H1 (cell line): ENCODE measurements around the gene FAU. TPM values are rescaled to one million over a fixed set of nuclear protein-coding genes. Genes with fewer than 3 reads are reported as not detected.

Experiments
- CTCF ChIA-PET: fragments of 300-600 bp; sonication (Branson Sonifier 250); formaldehyde crosslinking; loops from one replicate; lab custom pipeline; 2021; ENCODE audit not compliant: partially characterized antibody; lab: Charles Lee
- POLR2A ChIA-PET: fragments of 300-600 bp; sonication (Branson Sonifier 250); formaldehyde crosslinking; loops from one replicate; lab custom pipeline; 2021; ENCODE audit warnings: inconsistent platforms; ENCODE audit not compliant: partially characterized antibody; lab: Charles Lee
- DNase-seq, 2 experiments: peaks; one replicate each; pipeline versions ENCODE4 v3.0.0 to v3.0.0-alpha.2; 2010 to 2022; ENCODE audit warnings: low spot score in 2 of 2, low read depth in 1 of 2, mixed read lengths in 1 of 2
- FAIRE-seq: peaks from 2 replicates; lab custom pipeline; 2011; peaks lifted over from hg19 to GRCh38; lab: Jason Lieb, UNC
- H2AFZ ChIP-seq: 2 replicates; pipeline ENCODE4 v1.8.1; 2012; ENCODE audit warnings: low read length, inconsistent platforms
- H2AK5ac ChIP-seq: 2 replicates; pipeline ENCODE4 v1.6.1; 2013; ENCODE audit warnings: low read depth, low read length
- H2BK120ac ChIP-seq: replicated peaks from 2 replicates; pipeline ENCODE3; 2013; ENCODE audit warnings: low read depth, low read length, inconsistent platforms
- H2BK12ac ChIP-seq: 2 replicates; pipeline ENCODE4 v1.6.1; 2013; ENCODE audit warnings: low read depth, low read length
- H2BK15ac ChIP-seq: 2 replicates; pipeline ENCODE4 v1.6.1; 2013; ENCODE audit warnings: low read length
- H2BK20ac ChIP-seq: 2 replicates; pipeline ENCODE4 v1.6.1; 2013; ENCODE audit warnings: low read length
- H2BK5ac ChIP-seq: 2 replicates; pipeline ENCODE4 v1.6.1; 2013; ENCODE audit warnings: low read depth, low read length
- H3K14ac ChIP-seq: 2 replicates; pipeline ENCODE4 v1.6.1; 2013; ENCODE audit warnings: inconsistent platforms; ENCODE audit not compliant: insufficient read length
- H3K18ac ChIP-seq: 2 replicates; pipeline ENCODE4 v1.6.1; 2013; ENCODE audit warnings: low read length; ENCODE audit errors: extremely low read depth
- H3K23ac ChIP-seq: 2 replicates; pipeline ENCODE4 v1.6.1; 2013; ENCODE audit warnings: inconsistent platforms; ENCODE audit not compliant: insufficient read length
- H3K23me2 ChIP-seq: 2 replicates; pipeline ENCODE4 v1.6.1; 2013; ENCODE audit warnings: low read depth, low read length
- H3K27ac ChIP-seq: 2 replicates; pipeline ENCODE4 v1.6.1; 2011; ENCODE audit warnings: low read depth, low read length, inconsistent platforms
- H3K27me3 ChIP-seq, 4 experiments: replicated peaks in 1 of 4; 1 replicate in 1 of 4; 2 replicates in 3 of 4; pipeline versions ENCODE4 v1.6.1 to v1.8.1; 2011 to 2013; ENCODE audit warnings: low read length in 3 of 4, mild to moderate bottlenecking in 3 of 4, inconsistent platforms in 2 of 4, mixed read lengths in 2 of 4, moderate library complexity in 1 of 4; ENCODE audit not compliant: control insufficient read depth in 3 of 4, insufficient read depth in 3 of 4; ENCODE audit errors: extremely low read depth in 1 of 4
- H3K36me3 ChIP-seq, 4 experiments: 2 replicates each; pipeline versions ENCODE4 v1.6.1 to v1.8.1; 2011 to 2013; ENCODE audit warnings: mild to moderate bottlenecking in 4 of 4, low read length in 3 of 4, moderate library complexity in 2 of 4, control low read depth in 1 of 4, inconsistent platforms in 1 of 4; ENCODE audit not compliant: insufficient read depth in 4 of 4, control insufficient read depth in 2 of 4
- H3K4ac ChIP-seq: replicated peaks from 2 replicates; pipeline ENCODE3; 2013; ENCODE audit warnings: low read length, low read depth, mixed read lengths, inconsistent platforms; ENCODE audit not compliant: insufficient read length
- H3K4me1 ChIP-seq, 4 experiments: replicated peaks in 1 of 4; 1 replicate in 1 of 4; 2 replicates in 3 of 4; pipeline versions ENCODE4 v1.6.1 to v1.8.1; 2011 to 2013; ENCODE audit warnings: low read length in 3 of 4, inconsistent platforms in 2 of 4, mixed read lengths in 1 of 4; ENCODE audit not compliant: insufficient read depth in 4 of 4, control insufficient read depth in 3 of 4
- H3K4me2 ChIP-seq, 2 experiments: 2 replicates each; pipeline versions ENCODE4 v1.6.1 to v1.8.1; 2011 to 2013; ENCODE audit warnings: low read depth in 2 of 2, low read length in 2 of 2, control low read depth in 1 of 2, inconsistent platforms in 1 of 2, mild to moderate bottlenecking in 1 of 2; ENCODE audit not compliant: insufficient read depth in 1 of 2
- H3K4me3 ChIP-seq, 4 experiments: fragments of 200-600, 300-600 bp in 1 of 4; sonication (generic), shearing (Covaris generic), sonication (Bioruptor Twin) in 1 of 4; 2 replicates each; pipeline versions ENCODE4 v1.5.1 to v1.8.1; 2011 to 2016; ENCODE audit warnings: low read length in 4 of 4, low read depth in 3 of 4, control low read depth in 2 of 4, inconsistent platforms in 2 of 4, mild to moderate bottlenecking in 2 of 4, mixed read lengths in 1 of 4, moderate library complexity in 1 of 4; ENCODE audit not compliant: insufficient read depth in 2 of 4; ENCODE audit errors: extremely low read depth in 1 of 4
- H3K56ac ChIP-seq: replicated peaks from 2 replicates; pipeline ENCODE3; 2013; ENCODE audit warnings: low read depth, mild to moderate bottlenecking, mixed read lengths, low read length, inconsistent platforms; ENCODE audit not compliant: insufficient read length
- H3K79me1 ChIP-seq: 2 replicates; pipeline ENCODE4 v1.6.1; 2013; ENCODE audit warnings: low read depth, low read length, control low read depth
- H3K79me2 ChIP-seq, 2 experiments: 2 replicates each; pipeline versions ENCODE4 v1.6.1 to v1.8.1; 2012 to 2013; ENCODE audit warnings: low read length in 2 of 2, mild to moderate bottlenecking in 2 of 2, inconsistent platforms in 1 of 2; ENCODE audit not compliant: insufficient read depth in 2 of 2, control insufficient read depth in 1 of 2
- H3K9ac ChIP-seq, 4 experiments: replicated peaks in 1 of 4; 1 replicate in 1 of 4; 2 replicates in 3 of 4; pipeline versions ENCODE4 v1.6.1 to v1.8.1; 2011 to 2013; ENCODE audit warnings: low read depth in 3 of 4, low read length in 3 of 4, control low read depth in 2 of 4, mild to moderate bottlenecking in 2 of 4, moderate library complexity in 2 of 4, inconsistent platforms in 1 of 4; ENCODE audit errors: extremely low read depth in 1 of 4
- H3K9me3 ChIP-seq, 2 experiments: 2 replicates each; pipeline versions ENCODE4 v1.6.1 to v1.8.1; 2012 to 2013; ENCODE audit warnings: mild to moderate bottlenecking in 2 of 2, moderate library complexity in 2 of 2, control low read depth in 1 of 2, inconsistent platforms in 1 of 2, low read depth in 1 of 2, low read length in 1 of 2, mixed read lengths in 1 of 2; ENCODE audit not compliant: insufficient read depth in 2 of 2
- H4K20me1 ChIP-seq, 2 experiments: replicated peaks in 1 of 2; 2 replicates each; pipeline versions ENCODE3 to v1.8.1; 2011 to 2013; ENCODE audit warnings: inconsistent platforms in 2 of 2, low read length in 2 of 2, mild to moderate bottlenecking in 1 of 2; ENCODE audit not compliant: insufficient read depth in 2 of 2, control insufficient read depth in 1 of 2
- H4K5ac ChIP-seq: 2 replicates; pipeline ENCODE4 v1.6.1; 2013; ENCODE audit warnings: low read length, low read depth, mixed read lengths, inconsistent platforms; ENCODE audit not compliant: insufficient read length
- H4K8ac ChIP-seq: 2 replicates; pipeline ENCODE4 v1.8.0; 2013; ENCODE audit warnings: mild to moderate bottlenecking, moderate library complexity, low read length, inconsistent platforms; ENCODE audit not compliant: insufficient read depth; ENCODE audit errors: extremely low read depth
- H4K91ac ChIP-seq: replicated peaks from 2 replicates; pipeline ENCODE3; 2013; ENCODE audit warnings: low read length, mixed read lengths, inconsistent platforms; ENCODE audit not compliant: insufficient read length
- BACH1 ChIP-seq: IDR thresholded peaks from 2 replicates; pipeline ENCODE4 v1.6.1; 2012; ENCODE audit warnings: low read length, improper control_type of control experiment
- CBX8 ChIP-seq: fragments of 300-800, 300-1000 bp; sonication (generic); IDR thresholded peaks from 2 replicates; pipeline ENCODE4 v1.7.1; 2016; ENCODE audit warnings: low read depth, low read length, borderline replicate concordance
- GABPA ChIP-seq: IDR thresholded peaks from 2 replicates; pipeline ENCODE4 v1.6.1; 2011; ENCODE audit warnings: mild to moderate bottlenecking, low read length, moderate library complexity, borderline replicate concordance; ENCODE audit not compliant: insufficient read depth
- KDM1A ChIP-seq: fragments of 200-600, 300-600 bp; sonication (generic); IDR thresholded peaks from 2 replicates; pipeline ENCODE4 v1.7.1; 2016; ENCODE audit warnings: mild to moderate bottlenecking, low read length, borderline replicate concordance
- MAX ChIP-seq: IDR thresholded peaks from 2 replicates; pipeline ENCODE4 v1.6.1; 2012; ENCODE audit warnings: inconsistent platforms
- NANOG ChIP-seq: IDR thresholded peaks from 2 replicates; pipeline ENCODE4 v1.6.1; 2011; ENCODE audit warnings: low read length, low read depth, mild to moderate bottlenecking, inconsistent platforms; ENCODE audit not compliant: insufficient read depth, poor library complexity, severe bottlenecking
- RXRA ChIP-seq: IDR thresholded peaks from 2 replicates; pipeline ENCODE4 v1.6.1; 2011; ENCODE audit warnings: low read depth, mild to moderate bottlenecking, low read length, moderate library complexity; ENCODE audit not compliant: insufficient read depth
- TAF7 ChIP-seq: optimal IDR thresholded peaks from 2 replicates; pipeline ENCODE3; 2011; ENCODE audit warnings: low read depth, mild to moderate bottlenecking, inconsistent platforms, low read length, moderate library complexity, borderline replicate concordance
- TEAD4 ChIP-seq: IDR thresholded peaks from 2 replicates; pipeline ENCODE4 v1.6.1; 2012; ENCODE audit warnings: low read depth, low read length, inconsistent platforms, mixed read lengths
- WGBS, 2 experiments: shearing (Covaris generic) in 1 of 2; methylation state at CpG; one replicate each; pipeline versions ENCODE4 v1.1.6 to v1.1.7; 2013 to 2015; ENCODE audit warnings: low lambda C conversion rate in 2 of 2, mixed read lengths in 2 of 2, inconsistent platforms in 1 of 2, low coverage in 1 of 2, missing lambda C conversion rate in 1 of 2; ENCODE audit not compliant: insufficient replicate concordance in 2 of 2, insufficient coverage in 1 of 2, insufficient read length in 1 of 2; ENCODE audit errors: extremely low coverage in 1 of 2, missing lambda C conversion rate in 1 of 2; 5-methylcytosine and 5-hydroxymethylcytosine counted together
- polyA plus RNA-seq, 7 experiments: library from polyadenylated mRNA; depleted of rRNA in 3 of 7; stranded (reverse) in 5 of 7; unstranded in 2 of 7; fragments of >200 nt in 5 of 7; fragments of 200-250 nt in 2 of 7; gene quantifications; 1 replicate in 5 of 7; 2 replicates in 1 of 7; 4 replicates in 1 of 7; pipeline versions ENCODE4 v1.2.1 to v1.2.3, GENCODE V29; 2011 to 2013; ENCODE audit warnings: missing spikeins in 2 of 7, mixed read lengths in 2 of 7
- total RNA-seq: library from RNA; stranded (reverse); fragmentation: NEBNext Ultra II Directional; extraction: Animal tissue kit (Norgen Biotek cat#: 25700); gene quantifications from 2 replicates; pipeline ENCODE4 v1.2.1, GENCODE V29; 2021
- TF ChIP-seq, protein P1 (sequence below): IDR thresholded peaks from 2 replicates; pipeline ENCODE4 v1.6.1; 2011; ENCODE audit warnings: low read depth, mild to moderate bottlenecking, low read length; ENCODE audit not compliant: insufficient read depth

The FAU gene
- total and polyA plus RNA-seq, 2 of the 8 experiments (the other 6 are each of a cell fraction or from before 2014, with no cell fraction given) = 826 to 896 TPM

GRCh38 chr11:65127473-65128181, 5.7 kb upstream of the FAU start:
- Histone ChIP-seq H3K56ac (no peak overlapping the region), H4K91ac (no peak overlapping the region), H3K79me2 (peaks cover 0 to 17% of the 10 kb centered on the region in 2 experiments; a peak in 3 of 4 replicates), H2BK5ac (no peak overlapping the region), H4K8ac (no peak overlapping the region), H2BK20ac (no peak overlapping the region), H3K27me3 (no peaks in the 10 kb centered on the region), H3K4me2 (no peak overlapping the region), H2AFZ (no peak overlapping the region), H3K23me2 (no peaks in the 10 kb centered on the region; the same call in 1 of the 2 replicates), H3K9ac (no peak overlapping the region), H3K4ac (no peak overlapping the region), H2BK15ac (no peak overlapping the region), H4K20me1 (peaks cover 0 to 12% of the 10 kb centered on the region in 2 experiments), H2BK120ac (no peak overlapping the region), H3K4me1 (no peaks in the 10 kb centered on the region), H3K18ac (no peak overlapping the region), H3K36me3 (peaks cover 19 to 66% (median 57%) of the 10 kb centered on the region in 4 experiments), H3K27ac (no peak overlapping the region), H3K23ac (no peak overlapping the region), H3K79me1 (peaks cover 4% of the 10 kb centered on the region; the same call in 1 of the 2 replicates), H2AK5ac (no peak overlapping the region), H3K4me3 (no peak overlapping the region), H3K9me3 (no peaks in the 10 kb centered on the region), H3K14ac (no peak overlapping the region), H2BK12ac (no peak overlapping the region), H4K5ac (no peak overlapping the region)
- DNase-seq (no peak), FAIRE-seq (no peak)
- ChIA-PET CTCF (interaction anchor here (0.6 to 9.5 kb wide), 7 partner anchors 9 to 201 kb away, joined by 3 to 71 read pairs (median 3); partner anchors contain the start of genes CAPN1 and TM7SF2), POLR2A (interaction anchor here (0.9 to 15.8 kb wide), 9 partner anchors 9 to 243 kb away, joined by 3 to 305 read pairs (median 4); partner anchors contain the start of genes FAU, MRPL49, SPDYC and SYVN1)
- WGBS, 2 experiments = 87% methylated on average over 9 of the region's 12 CpGs; no CpG with 5 or more reads in 1 of the 2 experiments
- TF ChIP-seq GABPA (no peak), MAX (no peak), TEAD4 (no peak), TAF7 (no peak), BACH1 (no peak), RXRA (no peak), KDM1A (no peak), NANOG (no peak), CBX8 (no peak)
- TF ChIP-seq, protein P1, sequence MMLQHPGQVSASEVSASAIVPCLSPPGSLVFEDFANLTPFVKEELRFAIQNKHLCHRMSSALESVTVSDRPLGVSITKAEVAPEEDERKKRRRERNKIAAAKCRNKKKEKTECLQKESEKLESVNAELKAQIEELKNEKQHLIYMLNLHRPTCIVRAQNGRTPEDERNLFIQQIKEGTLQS = no peak
